ENCODE measurements around the gene ELOVL1.

Gene ELOVL1

DNA sequence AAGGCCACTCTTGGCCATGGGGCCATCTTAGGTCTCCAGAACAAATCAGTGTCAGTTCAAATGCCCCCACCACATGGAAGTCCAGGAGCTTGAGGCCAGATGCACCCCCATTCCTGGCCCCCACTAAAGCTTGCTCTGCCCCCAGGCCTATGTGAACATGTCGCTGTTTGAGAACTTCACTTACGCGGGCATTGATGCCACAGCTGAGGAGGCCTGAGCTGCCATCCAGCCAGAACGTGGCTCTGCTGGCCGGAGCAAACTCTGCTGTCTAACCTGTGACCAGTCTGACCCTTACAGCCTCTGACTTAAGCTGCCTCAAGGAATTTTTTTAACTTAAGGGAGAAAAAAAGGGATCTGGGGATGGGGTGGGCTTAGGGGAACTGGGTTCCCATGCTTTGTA lies 45.3 kb downstream of the ELOVL1 start:
- DNase-seq: no peak

DNA sequence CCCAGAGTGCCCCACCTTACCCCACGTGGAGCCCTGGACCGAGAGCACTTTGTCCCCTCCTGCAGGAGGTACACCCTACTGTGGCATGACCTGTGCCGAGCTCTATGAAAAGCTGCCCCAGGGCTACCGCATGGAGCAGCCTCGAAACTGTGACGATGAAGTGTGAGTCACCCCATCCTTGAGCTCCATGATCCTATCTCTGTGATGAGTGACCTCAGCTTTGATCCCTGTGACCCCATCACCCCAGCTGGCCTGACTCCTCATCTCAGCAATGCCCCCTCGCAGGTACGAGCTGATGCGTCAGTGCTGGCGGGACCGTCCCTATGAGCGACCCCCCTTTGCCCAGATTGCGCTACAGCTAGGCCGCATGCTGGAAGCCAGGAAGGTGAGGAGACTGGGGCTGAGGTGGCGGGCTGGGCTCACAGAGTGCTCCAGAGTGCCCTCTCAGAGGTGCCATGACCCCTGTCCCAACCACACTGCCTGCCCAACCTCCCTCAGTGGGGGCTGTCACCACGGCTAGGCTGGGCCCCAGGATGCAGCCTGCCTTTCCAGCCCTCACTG lies 46.4 kb downstream of the ELOVL1 start:
- no peak for DNase-seq

DNA sequence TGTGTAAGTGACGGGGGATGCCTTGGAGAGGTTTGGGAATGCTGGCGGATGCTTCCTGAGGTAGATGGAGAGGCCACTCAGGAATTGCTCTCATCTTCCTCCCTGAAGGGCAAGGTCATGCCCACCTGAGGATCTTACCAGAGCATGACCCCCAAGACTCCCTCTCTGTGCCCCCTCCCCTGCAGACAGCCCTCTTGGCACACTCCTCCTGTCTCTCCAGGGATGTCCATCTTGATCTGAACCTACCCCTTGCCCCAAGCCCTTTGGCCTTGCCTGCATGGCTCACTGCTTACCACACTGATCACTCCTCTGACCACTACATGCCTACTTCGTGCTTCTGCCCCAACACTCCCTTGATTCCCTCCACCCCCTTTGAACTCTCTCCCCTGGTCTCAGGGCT lies 48.0 kb downstream of the ELOVL1 start:
- DNase-seq: peak; percentile 13

DNA sequence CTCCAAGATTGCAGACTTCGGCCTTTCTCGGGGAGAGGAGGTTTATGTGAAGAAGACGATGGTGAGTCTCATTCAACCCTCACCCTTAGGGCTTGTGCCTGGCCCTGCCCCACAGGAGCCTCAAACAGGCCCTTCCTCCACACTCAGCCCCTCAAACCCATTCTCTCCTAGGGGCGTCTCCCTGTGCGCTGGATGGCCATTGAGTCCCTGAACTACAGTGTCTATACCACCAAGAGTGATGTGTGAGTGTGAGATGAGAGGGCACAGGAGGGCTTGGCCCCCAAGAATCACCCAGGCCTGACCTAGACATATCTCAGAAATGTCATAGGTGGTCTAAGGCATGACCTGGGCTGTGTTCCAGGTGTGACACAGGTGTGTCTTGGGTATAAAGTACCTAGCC lies 48.5 kb downstream of the ELOVL1 start:
- DNase-seq: no peak

DNA sequence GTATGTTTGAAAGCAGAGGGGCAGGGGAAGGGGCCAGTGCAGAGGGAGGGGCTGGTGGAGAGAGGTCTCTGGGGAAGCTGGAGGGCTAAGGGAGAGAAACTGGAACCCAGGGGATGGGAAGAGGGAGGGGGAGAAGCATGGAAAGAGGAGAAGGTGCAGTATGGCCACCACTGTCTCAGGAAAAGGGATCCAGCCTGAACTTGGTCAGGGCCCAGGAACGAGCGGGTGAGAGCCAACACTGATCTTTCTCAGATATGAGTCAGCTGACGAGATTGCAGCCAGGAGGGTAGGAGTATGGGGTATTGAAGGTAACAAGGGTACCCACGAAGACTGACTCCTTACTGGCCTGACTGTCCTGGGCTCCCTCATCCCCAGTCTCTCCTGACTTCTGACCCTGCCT lies 49.0 kb downstream of the ELOVL1 start:
- no peak for DNase-seq

DNA sequence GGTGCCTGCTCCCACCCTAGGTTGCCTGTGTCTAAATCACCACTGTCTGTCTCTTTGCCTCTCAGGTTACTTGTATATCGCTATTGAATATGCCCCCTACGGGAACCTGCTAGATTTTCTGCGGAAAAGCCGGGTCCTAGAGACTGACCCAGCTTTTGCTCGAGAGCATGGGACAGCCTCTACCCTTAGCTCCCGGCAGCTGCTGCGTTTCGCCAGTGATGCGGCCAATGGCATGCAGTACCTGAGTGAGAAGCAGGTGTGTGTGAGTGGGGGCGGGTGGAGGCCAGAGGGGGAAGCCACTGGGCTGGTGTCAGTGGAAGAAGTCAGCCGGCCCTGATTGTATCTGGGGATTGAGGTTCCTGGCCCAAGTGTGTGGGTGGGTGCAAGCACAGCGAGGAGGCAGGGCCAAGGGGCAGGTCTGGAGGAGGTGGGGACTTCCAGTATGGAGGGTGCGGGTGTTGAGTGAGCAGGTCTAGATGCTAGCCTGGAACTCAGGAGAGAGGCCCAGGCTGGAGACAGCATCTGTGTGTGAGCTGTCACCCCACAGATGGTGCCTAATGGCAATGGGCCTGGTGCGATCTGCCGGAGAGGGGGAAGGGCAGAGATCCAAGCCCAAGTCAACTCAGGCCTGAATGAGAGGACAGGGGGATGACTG lies 49.9 kb downstream of the ELOVL1 start:
- no peak for DNase-seq

DNA sequence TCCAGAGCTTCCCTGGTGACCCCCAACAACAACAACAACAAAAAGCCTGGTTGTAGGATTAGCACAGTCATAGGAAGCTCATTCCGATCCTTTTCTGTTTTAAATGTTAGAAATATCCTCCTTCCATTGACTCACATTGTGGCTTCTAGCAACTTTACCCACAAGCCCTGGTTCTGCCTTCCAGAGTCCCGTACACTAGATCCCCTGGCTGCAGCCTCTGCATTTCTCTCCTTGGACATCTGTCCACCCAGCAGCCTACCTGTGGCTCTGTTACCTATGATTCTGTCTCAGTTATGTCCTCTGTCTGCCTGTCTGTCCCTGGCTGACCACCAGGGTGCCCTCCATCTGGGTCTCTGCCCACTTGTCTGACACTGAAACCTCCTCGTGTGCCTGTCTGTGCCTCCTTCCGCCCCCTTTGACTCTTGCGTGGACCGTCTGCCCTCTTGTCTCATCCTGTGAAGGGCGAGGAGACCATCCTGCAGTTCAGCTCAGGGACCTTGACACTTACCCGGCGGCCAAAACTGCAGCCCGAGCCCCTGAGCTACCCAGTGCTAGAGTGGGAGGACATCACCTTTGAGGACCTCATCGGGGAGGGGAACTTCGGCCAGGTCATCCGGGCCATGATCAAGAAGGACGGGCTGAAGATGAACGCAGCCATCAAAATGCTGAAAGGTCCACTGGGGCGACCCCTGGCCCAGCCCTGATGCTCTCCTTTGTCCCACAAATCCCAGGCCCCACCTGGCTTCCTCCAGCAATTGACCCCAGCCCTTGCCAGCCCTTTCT lies 50.9 kb downstream of the ELOVL1 start:
- no peak for DNase-seq

DNA sequence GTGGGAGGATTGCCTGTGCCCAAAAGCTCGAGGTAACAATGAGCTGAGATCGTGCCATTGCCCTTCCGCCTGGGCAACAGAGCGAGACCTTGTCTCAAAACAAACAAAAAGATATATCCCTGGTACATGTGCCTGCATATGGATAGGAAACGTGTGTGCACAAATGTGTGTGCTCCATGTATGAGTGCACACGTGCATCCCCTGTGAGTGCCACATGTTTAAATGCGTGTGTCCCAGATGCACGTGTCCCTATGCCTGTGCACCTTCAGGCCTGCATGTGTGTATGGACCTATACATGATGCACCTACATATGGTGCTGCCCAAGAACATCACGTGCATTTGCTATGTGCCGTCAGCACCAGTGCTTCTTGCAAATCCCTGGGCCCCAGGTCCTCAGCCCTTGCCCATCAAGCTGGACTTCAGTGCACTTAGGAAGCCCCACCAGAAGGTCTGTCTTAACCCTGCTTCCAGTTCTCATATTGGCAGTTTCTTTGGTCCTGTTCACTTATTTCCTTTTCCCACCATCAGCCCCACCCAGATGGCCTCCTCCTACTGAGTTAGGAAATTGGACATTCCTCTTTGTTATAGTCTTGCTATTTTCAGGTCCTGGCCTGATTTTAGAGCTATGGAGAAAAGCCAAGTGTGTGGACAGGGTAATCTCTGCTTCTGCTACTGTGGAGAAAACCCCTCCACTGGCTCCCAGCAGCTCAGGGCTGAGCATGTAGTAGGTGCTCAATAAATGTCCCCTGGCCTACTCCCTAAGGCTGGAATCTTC lies 51.7 kb downstream of the ELOVL1 start:
- DNase-seq: peak; percentile 18

DNA sequence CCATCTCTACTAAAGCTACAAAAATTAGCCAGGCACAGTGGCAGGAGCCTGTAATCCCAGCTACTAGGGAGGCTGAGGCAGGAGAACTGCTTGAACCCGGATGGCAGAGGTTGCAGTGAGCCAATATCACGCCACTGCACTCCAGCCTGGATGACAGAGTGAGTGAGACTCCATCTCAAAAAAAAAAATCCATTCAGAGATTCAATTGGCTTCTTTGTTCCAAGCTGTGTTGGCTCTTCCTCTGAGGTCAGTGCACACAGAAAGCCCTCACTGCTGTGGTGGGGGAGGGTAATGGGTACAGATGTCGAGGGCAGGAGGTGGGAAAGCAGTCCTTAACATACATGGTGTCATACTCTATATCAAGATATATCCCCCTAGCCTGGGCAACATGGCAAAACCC lies 52.3 kb downstream of the ELOVL1 start:
- DNase-seq: no peak

DNA sequence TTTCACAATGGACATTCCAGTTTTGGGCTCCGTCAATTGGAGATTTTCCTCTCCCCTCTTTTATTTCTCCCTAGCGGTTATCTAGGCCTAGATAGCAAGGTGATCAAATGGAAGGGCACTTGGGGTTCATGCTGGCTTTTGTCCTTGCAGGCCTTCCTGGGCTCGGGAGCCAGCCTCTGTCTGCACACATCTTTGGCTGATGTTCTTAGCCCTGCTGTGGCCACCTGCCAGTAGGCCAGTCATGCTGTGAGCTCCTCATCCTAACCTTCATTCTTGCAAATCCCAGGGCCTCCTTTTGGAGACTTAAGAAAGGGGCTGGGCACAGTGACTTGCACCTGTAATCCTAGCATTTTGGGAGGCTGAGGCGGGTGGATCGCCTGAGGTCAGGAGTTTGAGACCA lies 53.6 kb downstream of the ELOVL1 start:
- no peak for DNase-seq

DNA sequence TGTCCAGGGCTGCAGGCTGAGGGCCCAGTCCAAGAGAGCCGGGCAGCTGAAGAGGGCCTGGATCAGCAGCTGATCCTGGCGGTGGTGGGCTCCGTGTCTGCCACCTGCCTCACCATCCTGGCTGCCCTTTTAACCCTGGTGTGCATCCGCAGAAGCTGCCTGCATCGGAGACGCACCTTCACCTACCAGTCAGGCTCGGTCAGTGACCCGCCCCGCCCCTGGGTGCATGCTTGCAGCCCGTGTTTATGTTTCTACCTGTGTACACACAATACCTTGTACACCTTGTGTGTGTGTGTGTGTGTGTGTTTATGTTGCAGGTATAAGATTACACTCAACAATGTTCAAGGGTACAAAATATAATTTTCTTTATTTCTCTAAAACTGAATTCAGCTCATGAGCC lies 54.0 kb downstream of the ELOVL1 start:
- DNase-seq: no peak

All from inflammatory macrophage treated with lipopolysaccharide for 4 hours (primary cell).